Measurements from ENCODE around the gene SMURF2.
"Not testable (repeated sequence)": the region's sequence is repeated elsewhere in the genome, so short reads cannot be mapped to it uniquely, and the experiment has no call there.

The SMURF2 gene

GRCh38 chr17:64679710-64680216 lies 17.7 kb upstream of the SMURF2 start:
- TF ChIP-seq CTCF (conservative IDR thresholded peaks at IDR 0.05; ENCODE audit: low read depth, low read length) = no peak
- H3K4me1 ChIP-seq (ENCODE audit: low read depth, poor library complexity, severe bottlenecking) = no peaks in the 10 kb centered on the region
- no peaks in the 10 kb centered on the region for H4K20me1 ChIP-seq (ENCODE audit: insufficient read depth)
- no peak overlapping the region for H3K4me2 ChIP-seq
- no peaks in the 10 kb centered on the region for H3K79me2 ChIP-seq (ENCODE audit: insufficient read depth, low read depth)
- H3K36me3 ChIP-seq (ENCODE audit: insufficient read depth) = no peaks in the 10 kb centered on the region
- no peak overlapping the region for H3K4me3 ChIP-seq (IDR thresholded peaks at IDR 0.05; ENCODE audit: insufficient read depth, low read depth, low read length)
- H3K27me3 ChIP-seq (ENCODE audit: insufficient read depth, low read depth) = no peaks in the 10 kb centered on the region
- no peak overlapping the region for H2AFZ ChIP-seq (ENCODE audit: low read depth)
- H3K27ac ChIP-seq = no peak overlapping the region
- H3K9ac ChIP-seq = no peak overlapping the region

- Histone ChIP-seq H2AFZ (ENCODE audit: low read depth) (no peak overlapping the region), H3K4me1 (ENCODE audit: low read depth, poor library complexity, severe bottlenecking) (no peaks in the 10 kb centered on the region), H3K27ac (no peak overlapping the region), H3K4me3 (IDR thresholded peaks at IDR 0.05; ENCODE audit: insufficient read depth, low read depth, low read length) (no peak overlapping the region), H3K36me3 (ENCODE audit: insufficient read depth) (no peaks in the 10 kb centered on the region), H3K9ac (no peak overlapping the region), H3K79me2 (ENCODE audit: insufficient read depth, low read depth) (no peaks in the 10 kb centered on the region), H3K27me3 (ENCODE audit: insufficient read depth, low read depth) (no peaks in the 10 kb centered on the region), H4K20me1 (ENCODE audit: insufficient read depth) (no peaks in the 10 kb centered on the region), H3K4me2 (no peak overlapping the region)
- no peak for TF ChIP-seq CTCF (conservative IDR thresholded peaks at IDR 0.05; ENCODE audit: low read depth, low read length)
Observed at GRCh38 chr17:64676763-64677162, 14.7 kb upstream of the SMURF2 start.

- H3K4me1 ChIP-seq (ENCODE audit: low read depth, poor library complexity, severe bottlenecking); H3K36me3 ChIP-seq (ENCODE audit: insufficient read depth); H3K4me3 ChIP-seq (IDR thresholded peaks at IDR 0.05; ENCODE audit: insufficient read depth, low read depth, low read length); H3K27me3 ChIP-seq (ENCODE audit: insufficient read depth, low read depth); H2AFZ ChIP-seq (ENCODE audit: low read depth); H3K4me2 ChIP-seq; H4K20me1 ChIP-seq (ENCODE audit: insufficient read depth); H3K79me2 ChIP-seq (ENCODE audit: insufficient read depth, low read depth); H3K27ac ChIP-seq; H3K9ac ChIP-seq: not testable (repeated sequence)
Observed at GRCh38 chr17:64670843-64671590, 8.9 kb upstream of the SMURF2 start.

- not testable (repeated sequence) for H3K4me1 ChIP-seq (ENCODE audit: low read depth, poor library complexity, severe bottlenecking); H3K4me3 ChIP-seq (IDR thresholded peaks at IDR 0.05; ENCODE audit: insufficient read depth, low read depth, low read length); H3K4me2 ChIP-seq; H3K36me3 ChIP-seq (ENCODE audit: insufficient read depth); H4K20me1 ChIP-seq (ENCODE audit: insufficient read depth); H3K27me3 ChIP-seq (ENCODE audit: insufficient read depth, low read depth); H3K27ac ChIP-seq; H3K79me2 ChIP-seq (ENCODE audit: insufficient read depth, low read depth); H2AFZ ChIP-seq (ENCODE audit: low read depth); H3K9ac ChIP-seq
Observed at GRCh38 chr17:64667807-64668721, 6.0 kb upstream of the SMURF2 start.

- H3K27ac ChIP-seq; H3K9ac ChIP-seq; H3K36me3 ChIP-seq (ENCODE audit: insufficient read depth); H3K4me2 ChIP-seq; H2AFZ ChIP-seq (ENCODE audit: low read depth); H3K4me3 ChIP-seq (IDR thresholded peaks at IDR 0.05; ENCODE audit: insufficient read depth, low read depth, low read length); H4K20me1 ChIP-seq (ENCODE audit: insufficient read depth); H3K27me3 ChIP-seq (ENCODE audit: insufficient read depth, low read depth): not testable (repeated sequence)
- peaks cover 21% of the 10 kb centered on the region for H3K4me1 ChIP-seq (ENCODE audit: low read depth, poor library complexity, severe bottlenecking)
- H3K79me2 ChIP-seq (ENCODE audit: insufficient read depth, low read depth) = peaks cover 19% of the 10 kb centered on the region; the same call in 1 of the 2 replicates
Observed at GRCh38 chr17:64664299-64664981, 2.3 kb upstream of the SMURF2 start.

GRCh38 chr17:64663836-64664235 lies 1.7 kb upstream of the SMURF2 start:
- H3K4me1 ChIP-seq (ENCODE audit: low read depth, poor library complexity, severe bottlenecking) = peaks cover 21% of the 10 kb centered on the region
- peaks cover 19% of the 10 kb centered on the region; the same call in 1 of the 2 replicates for H3K79me2 ChIP-seq (ENCODE audit: insufficient read depth, low read depth)
- not testable (repeated sequence) for H3K27ac ChIP-seq; H2AFZ ChIP-seq (ENCODE audit: low read depth); H3K9ac ChIP-seq; H4K20me1 ChIP-seq (ENCODE audit: insufficient read depth); H3K36me3 ChIP-seq (ENCODE audit: insufficient read depth); H3K4me3 ChIP-seq (IDR thresholded peaks at IDR 0.05; ENCODE audit: insufficient read depth, low read depth, low read length); H3K4me2 ChIP-seq; H3K27me3 ChIP-seq (ENCODE audit: insufficient read depth, low read depth)
